ENCODE data around the gene PRKD2. TPM values are rescaled to one million over a fixed set of nuclear protein-coding genes. Genes with fewer than 3 reads are reported as not detected.

Gene PRKD2
- total RNA-seq, 1 donor from 2014 or later, result 13.3 TPM

DNA sequence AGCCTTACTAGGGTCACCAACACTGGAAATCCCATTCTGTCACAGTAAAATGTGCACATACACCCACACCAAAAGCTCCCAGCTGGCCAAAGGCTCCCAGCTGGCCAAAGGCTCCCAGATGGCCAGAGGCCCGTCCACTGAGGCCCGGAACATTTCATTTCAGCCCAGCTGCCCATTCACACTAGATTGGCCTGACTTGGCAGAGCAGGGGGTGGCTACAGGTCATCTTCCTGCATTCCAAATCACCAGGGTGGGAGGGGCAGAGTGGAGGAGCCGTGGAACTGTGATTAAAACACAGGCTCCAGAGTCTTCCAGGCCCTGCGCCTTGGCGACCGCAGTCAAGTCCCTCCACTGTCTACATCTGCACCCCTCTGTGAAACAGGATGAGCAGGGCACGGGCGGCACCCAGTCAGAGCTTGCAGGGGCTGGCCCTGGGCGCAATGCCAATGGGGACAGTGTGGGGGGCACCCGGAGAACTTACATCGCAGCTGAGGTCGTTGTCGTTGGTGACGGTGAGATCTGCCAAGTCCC is 10.1 kb upstream of the PRKD2 start:
- intact Hi-C loops (cut with DNase I), result no loop called here
- DNase-seq (ENCODE audit: low spot score), result no peak

DNA sequence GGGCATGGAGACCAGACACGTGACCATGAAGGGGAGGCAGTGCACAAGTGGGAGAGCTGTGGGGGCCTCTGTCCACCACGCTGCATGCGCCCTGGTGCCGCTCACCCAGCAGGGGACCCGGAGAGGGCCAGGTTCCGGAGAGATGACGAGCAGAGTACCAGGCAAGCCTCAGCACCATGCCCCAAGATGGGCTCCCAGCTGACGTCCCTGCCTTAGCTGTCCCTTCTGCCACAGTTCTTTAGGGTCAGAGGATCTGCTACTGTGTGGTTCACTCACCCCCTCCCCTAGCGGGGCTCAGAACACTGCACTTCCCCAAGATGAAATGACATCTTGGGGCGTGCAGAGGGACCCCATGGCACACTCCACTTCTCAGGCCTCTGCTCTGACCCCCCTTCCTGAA is 9.6 kb upstream of the PRKD2 start:
- DNase-seq (ENCODE audit: low spot score), result no peak
- intact Hi-C loops (cut with DNase I), result no loop called here

DNA sequence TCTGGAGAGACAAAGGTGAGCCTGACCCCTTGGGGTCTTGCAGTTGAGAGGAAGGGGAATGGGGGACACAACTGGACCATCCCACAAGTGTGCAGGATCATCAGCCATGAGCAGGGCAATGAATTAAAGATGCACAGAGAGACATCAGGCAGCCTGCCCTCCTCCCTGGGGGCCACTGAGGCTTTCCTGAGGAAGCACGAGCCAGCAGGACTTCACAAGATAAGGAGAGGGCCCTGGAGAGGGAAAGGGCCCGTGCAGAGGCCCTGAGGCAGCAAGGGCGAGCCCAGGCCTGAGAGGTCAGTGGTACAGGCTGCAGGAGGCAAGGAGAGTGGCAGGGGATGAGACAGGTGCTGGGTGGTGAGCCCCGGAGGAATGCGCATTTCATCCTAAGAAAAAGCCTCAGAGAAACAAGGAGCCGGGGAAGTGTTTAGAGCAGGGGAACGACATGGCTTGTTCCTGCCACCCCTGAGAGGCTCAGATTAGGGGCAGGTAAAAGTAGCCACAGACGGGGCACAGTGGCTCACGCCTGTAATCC is 9.0 kb upstream of the PRKD2 start:
- DNase-seq (ENCODE audit: low spot score), result no peak
- intact Hi-C loops (cut with DNase I), result no loop called here

DNA sequence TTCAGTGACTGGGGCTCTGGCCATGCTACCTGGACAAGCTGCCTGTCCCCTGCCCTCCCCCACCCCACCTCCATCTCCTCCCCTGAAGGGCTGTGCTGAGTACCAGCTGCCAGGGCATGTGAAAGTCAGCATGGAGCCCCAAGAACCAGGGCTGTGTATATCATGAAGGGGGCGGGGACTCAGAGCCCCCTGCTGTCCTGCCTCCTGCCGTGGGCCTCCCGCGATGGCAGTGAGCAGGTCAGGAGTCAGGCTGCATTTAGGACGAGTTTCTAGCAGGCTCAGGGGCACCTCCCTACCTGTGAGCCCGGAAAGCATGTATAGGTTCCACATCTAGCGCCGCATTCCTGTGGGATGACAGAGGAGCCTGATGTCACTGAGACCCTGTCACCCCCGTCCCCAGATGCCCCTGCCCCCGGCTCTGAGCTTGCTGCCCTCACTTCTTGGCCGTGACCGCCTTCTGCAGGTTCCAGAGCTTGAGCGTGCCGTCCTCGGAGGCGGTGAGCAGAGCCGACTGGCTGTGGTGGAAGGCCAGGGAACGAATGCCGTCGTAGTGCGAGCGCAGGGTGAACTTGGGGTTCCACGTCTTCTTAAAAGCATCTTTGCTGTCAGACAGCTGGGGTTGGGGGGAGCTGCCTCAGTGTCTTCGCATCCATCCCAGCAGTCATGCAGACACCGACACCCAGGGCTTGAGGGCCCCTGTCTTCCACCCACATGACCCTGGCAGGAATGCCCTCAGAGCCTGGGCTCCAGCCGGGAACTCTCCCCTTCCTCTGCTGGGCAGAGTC is 8.3 kb upstream of the PRKD2 start:
- no peak for DNase-seq (ENCODE audit: low spot score)
- intact Hi-C loops (cut with DNase I), result no loop called here

DNA sequence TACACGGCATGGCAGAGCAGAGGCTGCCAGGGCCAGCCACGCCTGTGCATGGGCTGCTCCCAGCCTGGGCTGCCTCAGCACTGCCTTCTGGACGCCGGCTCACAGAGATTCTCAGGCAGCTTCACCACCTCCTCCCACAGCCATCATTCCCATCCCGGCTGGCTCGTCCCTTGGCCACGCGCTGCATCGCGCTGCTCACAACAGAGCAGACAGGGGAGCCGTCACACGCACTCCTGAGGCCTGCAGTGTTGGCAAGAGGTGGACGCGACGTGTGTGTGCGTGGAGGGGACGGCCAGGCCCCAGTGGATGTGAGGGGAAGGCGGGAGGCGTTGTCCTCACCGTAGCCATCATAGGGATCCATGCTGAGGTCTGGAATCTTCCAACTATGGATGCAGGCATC is 7.6 kb upstream of the PRKD2 start:
- DNase-seq (ENCODE audit: low spot score), result no peak
- intact Hi-C loops (cut with DNase I), result no loop called here

DNA sequence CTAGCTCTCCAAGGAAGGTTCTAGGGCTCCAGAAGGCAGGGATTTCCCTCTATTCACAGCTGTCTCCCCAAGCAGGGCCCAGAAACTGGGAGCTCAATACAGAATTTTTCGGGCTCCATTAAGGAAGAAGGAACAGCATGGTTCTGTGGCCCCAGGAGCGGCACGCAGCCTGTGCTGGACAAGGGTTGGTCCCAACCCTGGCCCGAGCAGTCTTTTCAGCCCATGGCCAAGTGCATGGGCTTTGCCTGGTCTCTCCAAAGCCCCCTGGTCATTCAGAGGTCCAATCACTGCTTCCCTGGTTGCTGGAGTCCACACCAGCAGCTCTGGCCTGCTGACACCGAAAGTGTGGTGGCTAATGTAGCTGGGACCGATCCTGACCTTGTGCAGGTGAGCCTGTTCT is 6.6 kb upstream of the PRKD2 start:
- intact Hi-C loops (cut with DNase I), result no loop called here
- no peak for DNase-seq (ENCODE audit: low spot score)

DNA sequence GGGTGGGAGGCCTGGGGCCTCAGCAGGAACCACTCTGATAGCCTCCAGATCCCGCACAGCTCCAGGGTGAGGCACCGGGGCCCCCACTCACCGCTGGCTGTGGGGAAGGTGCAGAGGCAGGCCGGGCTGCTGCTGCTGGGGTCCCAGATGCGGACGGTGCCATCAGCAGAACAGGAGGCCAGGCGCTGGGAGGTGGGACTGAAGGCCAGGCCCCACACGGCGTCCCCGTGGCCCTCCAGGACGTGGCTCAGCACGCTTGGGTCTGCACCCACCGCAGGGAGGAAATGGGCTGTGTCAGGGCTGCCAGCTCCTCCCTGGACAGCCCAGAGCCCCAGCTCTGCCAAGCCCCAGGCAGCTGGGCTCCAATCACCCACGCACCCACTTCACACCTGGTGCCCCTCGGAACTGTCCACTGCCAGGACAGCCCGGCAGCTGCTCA is 6.1 kb upstream of the PRKD2 start:
- no peak for DNase-seq (ENCODE audit: low spot score)
- intact Hi-C loops (cut with DNase I), result no loop called here

DNA sequence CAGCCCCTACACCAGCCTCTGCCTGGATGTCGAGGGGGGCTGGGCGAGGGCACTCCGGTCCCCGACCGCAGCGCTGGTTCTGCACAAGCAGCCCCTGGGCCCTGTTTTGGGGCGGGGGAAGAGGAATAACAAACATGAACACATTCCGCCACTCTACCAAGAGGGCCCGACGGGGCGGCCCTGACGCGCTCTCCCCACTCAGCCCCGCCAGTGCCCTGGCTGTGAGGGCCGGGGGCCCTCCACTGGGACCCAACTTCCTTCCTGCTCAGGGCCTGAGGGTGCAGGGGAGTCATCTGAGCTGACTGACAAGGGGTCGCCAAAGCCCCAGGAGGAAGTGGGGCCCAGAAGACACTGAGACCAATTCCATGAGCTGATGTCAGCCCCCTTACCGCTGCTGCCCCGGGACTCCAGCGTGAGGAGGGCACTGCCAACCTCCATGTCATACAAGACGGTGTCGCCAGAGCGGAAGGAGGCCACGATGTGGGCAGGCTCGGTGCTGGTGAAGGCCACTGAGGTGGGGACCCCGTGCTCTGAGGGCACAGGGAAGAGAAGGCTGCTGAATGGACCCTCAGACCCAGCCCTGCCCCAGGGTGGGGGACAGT is 5.6 kb upstream of the PRKD2 start:
- no peak for DNase-seq (ENCODE audit: low spot score)
- intact Hi-C loops (cut with DNase I), result no loop called here

DNA sequence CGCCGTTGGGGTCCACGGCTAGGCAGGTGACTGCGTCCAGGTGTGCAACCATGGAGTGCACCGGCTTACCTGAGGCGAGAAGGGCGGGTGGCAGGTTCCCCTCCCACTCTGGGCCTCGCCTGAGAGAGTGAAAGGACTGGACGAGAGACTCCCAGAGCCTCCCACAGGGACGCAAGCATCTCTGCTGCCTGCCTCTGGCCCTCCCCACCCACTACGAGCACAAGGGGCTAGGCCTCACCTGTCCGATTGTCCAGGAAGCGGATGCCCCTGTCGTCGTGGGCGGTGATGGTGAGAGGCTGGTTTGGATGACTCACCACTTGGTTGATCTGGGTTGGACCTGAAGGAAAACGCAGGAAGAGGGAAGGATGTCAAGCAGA is 5.1 kb upstream of the PRKD2 start:
- DNase-seq (ENCODE audit: low spot score), result no peak
- intact Hi-C loops (cut with DNase I), result no loop called here

DNA sequence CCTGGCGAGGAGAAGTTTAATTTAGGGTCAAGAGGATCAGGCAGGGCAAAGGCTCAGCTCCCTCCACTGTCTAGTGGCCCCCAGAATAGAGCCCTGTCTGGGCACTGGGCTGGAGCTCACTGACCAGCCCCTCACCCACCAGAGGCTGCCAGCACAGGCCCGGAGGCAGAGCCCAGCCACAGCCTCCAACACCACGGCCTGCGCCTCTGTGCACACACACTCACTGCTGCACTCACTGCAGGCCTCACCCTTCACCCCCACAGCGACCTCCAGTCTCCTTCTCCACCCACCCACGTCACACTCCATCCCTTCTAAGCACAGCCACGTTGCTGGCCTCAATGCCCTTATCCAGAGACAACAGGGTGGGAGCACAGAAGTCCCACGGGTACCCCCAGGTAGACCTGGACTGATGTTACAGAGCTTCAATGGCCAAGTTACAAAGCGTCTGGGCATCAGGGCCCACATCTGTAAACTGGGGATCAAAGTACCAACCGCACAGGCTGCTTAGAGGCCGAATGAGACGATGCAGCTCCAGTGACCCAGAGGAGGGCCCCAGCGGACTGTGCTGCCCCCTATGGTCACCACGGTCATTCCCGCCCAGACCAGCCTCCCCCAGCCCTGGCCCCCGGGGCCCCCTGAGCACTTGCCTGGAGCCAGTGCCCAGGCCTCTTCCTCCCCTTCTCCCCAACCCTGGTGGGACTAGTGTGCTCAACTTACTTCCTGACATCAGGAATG is 4.5 kb upstream of the PRKD2 start:
- no peak for DNase-seq (ENCODE audit: low spot score)
- intact Hi-C loops (cut with DNase I), result no loop called here

DNA sequence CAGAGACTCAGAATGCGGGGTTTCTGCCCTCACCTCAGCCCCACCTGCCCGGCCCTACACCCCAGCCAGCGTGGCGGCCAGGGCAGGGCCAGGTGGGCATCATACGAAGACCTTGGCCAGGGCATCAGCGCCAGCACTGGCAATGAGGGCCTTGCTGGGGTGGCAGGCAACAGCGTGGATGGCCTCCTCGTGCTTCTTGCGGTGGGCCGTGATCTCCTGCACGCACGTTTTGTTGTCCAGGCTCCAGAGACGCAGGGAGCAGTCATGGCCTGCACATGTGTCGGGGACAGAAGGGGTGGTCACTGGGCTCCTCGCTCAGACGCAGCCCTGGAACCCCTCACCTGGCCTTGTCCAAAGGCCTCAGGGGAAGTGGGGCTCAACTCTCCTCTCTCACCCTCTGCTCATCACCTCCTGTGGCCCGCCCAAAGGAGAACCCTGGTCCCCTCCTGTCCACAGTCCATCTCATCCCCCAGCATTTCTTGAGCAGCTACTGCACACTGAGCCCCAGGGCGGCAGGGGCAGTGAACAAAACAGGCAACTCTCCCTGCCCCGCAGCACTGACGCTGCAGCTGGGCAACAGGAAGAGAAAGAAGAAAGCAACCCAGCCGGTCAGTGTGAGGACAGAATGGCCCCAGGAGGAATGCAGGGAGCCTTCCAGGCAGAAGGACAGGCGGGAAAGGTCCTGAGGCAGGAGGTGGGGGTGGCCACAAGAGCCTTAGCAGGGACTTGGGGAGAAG is 3.8 kb upstream of the PRKD2 start:
- no peak for DNase-seq (ENCODE audit: low spot score)
- intact Hi-C loops (cut with DNase I), result no loop called here

DNA sequence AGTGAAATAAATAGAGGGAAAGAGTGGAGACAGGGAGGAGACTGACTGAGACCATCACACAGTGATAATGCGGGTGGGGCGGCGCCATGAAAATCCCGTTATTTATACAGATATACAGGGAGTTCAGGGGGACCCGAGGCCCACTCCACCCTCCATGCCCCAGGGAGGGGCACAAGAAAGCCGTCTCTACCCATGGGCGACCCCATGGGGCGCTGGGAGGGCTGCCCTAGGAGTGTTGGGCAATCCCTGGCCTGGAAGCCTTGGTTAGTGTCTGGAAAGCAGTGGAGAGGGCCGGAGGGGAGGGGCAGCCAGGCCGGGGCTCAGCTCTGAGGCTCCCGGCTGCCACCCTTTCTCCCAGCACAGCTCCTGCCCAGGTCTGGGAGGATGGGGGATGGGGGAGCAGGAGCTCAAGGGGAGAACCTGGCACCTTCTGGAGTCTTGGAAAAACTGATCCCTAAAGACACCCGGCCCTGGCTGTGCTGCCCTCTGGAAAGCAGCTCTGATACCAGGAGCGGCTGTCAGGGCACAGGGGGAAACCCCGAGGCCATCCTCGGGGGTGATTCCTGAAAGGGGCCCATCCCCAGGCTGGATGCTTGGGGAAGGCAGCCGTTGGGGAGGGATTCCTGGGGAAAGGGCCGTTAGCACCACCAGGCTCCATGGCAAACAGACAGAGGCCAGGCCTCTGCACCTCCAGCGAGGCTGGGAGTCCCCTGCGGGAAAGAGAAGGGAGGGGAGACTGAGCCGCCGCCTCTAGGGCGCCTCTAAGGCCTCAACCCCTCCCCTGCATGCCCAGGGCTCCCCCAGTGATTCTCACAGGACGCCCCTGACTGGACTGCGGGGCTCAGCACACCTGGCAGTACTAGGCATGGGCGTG is 3.0 kb upstream of the PRKD2 start:
- no peak for DNase-seq (ENCODE audit: low spot score)
- intact Hi-C loops (cut with DNase I), result no loop called here

DNA sequence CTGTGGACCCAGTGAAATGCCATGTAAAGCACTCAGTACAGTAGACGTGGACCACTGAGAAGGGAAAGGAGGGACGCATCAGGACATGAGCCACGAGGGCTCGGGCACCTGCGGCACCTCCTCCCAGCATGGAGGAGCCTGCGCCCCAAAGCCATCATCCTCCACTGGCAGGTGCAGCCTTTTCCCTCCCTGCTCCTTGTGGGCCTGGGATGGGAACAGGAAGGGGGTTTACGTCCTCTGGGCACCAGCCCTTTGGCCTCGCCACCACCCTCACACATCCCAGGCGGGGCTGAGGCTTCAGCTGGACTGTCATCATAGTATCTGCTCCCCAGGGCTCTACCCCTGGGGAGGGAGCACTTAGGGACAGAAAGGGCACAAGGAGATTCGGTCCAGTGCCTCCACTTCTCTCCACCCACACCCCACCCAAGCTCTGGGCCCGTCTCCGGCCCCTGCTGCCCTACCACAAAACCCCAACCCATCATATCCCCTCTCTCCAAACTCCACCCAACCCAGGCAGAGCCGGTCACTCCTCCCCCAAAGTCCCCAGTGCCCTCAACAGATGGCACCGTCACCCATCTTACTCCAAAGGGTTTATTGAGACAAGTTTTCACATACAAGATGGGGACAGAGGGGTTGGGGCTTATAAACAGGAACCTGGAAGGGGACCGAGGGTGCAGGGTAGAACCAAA is 2.2 kb upstream of the PRKD2 start:
- intact Hi-C loops (cut with DNase I), result no loop called here
- no peak for DNase-seq (ENCODE audit: low spot score)

DNA sequence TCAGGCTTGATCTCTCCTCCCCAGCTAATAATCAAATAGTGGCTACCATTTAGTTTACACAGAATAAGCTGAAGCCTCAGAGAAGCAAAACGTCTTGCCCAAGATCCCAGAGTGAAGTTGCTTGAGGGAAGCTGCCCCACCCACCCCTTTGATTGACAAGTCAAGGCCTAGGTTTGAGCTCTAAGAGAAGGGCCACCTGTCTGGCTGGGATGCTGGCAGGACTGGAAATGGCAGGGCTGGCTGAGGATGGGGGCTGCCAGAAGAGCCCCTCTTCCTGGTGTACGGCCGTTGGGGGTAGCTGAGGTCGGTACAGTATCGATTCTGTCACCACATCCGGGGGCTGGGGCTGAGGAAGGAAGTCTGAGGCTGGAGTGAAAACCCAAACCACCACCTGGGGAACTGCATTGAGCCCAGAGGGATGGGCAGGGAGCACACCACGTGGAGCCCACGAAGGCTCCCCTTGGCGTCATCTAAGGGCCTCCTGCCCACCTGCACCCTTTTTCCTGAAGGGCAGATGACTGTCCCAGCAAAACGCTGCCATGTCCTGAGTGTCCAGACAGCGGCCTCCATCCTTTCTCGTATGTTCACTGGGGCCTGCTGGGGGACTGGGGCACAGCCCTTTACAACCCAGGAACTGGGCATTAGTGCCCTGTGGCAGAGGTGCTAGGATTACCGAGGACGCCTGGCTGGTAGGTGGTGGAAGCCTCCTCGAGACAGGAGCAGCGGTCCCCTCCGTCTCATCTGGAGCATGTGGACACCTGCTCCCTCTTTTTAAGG is 1.4 kb upstream of the PRKD2 start:
- intact Hi-C loops (cut with DNase I), result no loop called here
- DNase-seq (ENCODE audit: low spot score), result no peak

DNA sequence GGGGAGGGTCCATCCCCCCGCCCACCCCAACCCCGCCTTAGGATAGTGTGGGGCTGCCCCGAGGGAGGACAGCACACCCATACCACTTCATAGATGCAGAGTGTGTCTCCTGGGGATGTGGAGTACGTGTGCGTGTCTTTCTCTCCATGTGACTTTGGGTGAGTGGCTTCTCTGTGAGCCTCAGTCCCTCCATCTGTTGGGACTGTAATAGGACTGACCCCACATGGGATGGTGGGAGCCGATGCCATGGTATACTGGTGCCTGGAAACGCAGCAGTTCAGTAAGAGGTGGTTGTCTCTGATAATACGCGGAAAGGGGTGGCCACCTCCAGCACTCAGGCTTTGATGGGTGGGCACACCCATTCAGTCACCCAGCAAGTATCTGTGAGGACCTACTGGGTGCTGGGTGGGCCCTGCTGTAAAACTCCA is 816 bp upstream of the PRKD2 start:
- no peak for DNase-seq (ENCODE audit: low spot score)
- intact Hi-C loops (cut with DNase I), result no loop called here

DNA sequence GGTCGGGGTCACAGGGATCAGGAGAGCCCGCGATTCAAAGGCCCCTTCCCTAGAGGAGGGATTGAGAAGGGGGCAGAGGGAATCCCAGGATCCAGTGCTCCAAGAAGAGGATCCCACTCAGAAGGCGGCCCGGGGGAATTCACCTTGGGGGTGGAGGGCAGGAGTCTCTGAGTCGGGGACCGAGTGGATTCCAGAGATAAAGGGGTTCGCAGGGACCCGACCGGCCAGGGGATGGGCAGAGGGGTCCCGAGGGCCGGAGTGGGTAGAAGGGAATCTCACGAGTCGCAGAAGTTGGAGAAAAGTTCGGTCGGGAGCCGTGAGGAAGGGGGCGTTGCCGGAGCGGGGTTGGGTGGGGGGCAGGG is 261 bp downstream of the PRKD2 start:
- intact Hi-C loops (cut with DNase I), result no loop called here
- no peak for DNase-seq (ENCODE audit: low spot score)

DNA sequence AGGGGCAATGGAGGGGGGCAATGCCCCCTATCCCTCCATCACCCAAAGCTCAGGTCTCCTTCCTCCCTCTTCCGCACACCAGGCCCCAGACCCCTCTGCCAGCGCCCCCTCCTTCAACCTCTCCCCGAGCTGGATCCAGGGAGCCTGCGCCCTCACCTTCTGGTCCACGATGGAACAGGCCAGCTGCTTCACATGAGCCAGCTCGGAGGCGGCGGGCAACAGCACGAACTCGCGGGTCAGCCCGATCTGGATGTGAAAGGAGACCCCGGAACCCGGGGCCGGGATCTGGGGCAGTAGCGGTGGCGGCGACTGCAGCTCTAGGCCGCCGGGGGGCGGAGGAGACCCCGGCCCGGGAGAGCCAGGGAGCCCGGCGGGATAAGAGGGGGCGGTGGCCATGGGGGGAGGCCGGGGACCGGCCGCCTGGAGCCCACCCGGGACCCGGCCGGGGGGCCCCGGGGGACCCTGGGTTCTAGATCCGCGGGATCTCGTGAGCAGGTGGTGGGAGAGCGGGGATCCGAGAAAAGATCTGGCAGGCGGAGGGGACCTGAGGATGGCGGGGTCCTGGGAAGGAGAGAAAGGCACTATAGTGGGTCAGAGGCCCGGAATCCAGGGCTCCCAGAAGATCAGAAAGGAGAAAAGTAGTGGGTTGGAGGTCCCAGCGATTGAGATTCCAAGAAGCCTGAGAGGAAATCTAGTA is 791 bp downstream of the PRKD2 start:
- intact Hi-C loops (cut with DNase I), result no loop called here
- DNase-seq (ENCODE audit: low spot score), result no peak
